ENCODE measurements around the gene RABGAP1.
A peak's percentile ranks its signal among the peaks of the same experiment; 100 is the strongest.

RABGAP1 gene

DNA sequence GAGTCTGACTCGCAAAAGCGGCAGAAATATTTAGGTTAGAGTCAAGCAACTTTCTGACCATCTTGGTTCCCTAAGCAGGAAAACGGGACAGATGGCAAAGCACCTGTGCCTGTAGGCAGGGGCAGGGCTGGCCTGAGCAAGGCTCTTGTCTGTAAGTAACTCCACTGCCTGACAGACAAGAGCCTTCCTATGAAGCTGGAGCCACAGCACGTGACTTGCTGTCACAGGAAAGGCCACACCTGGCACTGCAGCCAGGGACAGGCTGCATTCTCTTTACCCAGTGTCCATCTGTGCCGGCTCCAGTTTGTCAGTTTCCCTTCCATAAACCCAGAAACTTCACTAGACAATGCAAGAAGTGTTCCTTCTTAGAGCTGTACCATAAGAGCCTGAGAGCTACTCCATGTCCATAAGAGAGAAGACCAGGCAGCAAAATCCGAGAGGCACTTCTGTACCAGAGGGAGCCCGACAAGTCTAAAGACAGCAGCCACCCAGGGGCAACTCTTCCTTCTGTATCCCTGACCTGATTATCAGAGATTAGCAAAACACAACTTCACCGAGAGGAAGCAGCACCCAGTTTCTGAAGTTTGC is 170.7 kb downstream of the RABGAP1 start:
- no peak for DNase-seq (ENCODE audit: low read depth)

DNA sequence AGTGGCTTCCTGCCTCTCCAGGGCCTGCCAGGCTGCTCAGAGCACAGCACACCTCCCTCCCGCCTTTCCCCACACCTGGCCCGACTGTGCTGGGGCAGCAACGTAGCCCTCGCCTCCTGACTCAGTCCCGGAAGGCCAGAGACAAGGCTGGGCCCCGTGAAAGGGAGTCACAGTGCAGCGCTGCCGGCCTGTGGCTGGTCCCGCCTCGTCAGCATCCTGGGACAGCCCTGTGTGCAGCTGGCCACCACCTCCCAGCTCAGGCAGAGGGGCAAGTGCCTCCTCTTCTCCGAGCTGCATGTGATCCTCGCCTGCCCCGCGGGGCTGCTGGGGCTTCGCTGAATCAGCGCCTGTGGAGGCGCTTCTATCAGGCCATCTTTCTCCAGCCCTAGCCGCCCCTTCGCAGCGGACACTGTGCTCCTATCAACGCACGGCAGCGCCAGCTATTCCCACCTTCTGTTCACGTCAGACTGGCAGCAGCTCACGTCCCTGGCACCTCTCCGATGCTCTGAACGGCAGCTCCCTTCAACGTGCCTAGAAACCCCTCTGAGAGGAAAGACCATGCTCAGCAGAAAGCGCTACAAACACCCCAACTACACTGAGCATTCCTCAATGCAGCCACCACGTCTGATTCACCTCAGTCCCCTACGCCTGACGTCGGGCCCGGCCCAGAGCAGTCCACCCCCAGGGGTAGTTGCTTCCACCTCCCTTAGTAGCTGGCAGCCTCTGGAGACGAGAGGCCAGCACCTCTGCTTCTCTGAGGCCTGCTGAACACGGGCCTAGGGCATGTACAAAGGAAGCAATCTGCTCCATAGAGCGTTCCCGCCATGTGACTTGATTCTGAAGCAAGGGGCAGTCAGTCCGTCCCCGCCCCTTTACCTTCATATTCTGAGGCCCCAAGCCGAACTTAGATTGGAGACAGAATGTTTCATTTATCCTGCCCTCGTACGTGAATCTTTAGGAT is 171.5 kb downstream of the RABGAP1 start:
- DNase-seq (ENCODE audit: low read depth) = no peak

DNA sequence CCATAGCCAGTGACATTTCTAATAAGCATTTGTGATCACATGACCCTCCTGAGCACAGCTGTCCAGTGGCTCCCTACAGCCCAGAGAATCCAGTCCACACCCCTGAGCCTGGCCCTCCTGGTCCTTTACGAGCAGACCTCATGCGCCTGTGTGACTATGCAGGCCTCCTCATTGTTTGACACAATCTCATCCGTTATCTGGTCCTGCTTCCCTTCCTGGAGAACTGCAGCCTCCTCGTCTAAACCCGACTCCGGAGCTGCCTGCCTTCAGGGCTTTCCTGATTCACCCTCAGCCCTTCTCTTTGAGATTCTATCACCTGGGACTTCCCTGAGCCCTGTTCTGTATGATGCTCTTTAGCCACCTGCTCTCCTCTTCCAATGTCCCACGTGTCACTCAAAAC is 172.4 kb downstream of the RABGAP1 start:
- no peak for DNase-seq (ENCODE audit: low read depth)

DNA sequence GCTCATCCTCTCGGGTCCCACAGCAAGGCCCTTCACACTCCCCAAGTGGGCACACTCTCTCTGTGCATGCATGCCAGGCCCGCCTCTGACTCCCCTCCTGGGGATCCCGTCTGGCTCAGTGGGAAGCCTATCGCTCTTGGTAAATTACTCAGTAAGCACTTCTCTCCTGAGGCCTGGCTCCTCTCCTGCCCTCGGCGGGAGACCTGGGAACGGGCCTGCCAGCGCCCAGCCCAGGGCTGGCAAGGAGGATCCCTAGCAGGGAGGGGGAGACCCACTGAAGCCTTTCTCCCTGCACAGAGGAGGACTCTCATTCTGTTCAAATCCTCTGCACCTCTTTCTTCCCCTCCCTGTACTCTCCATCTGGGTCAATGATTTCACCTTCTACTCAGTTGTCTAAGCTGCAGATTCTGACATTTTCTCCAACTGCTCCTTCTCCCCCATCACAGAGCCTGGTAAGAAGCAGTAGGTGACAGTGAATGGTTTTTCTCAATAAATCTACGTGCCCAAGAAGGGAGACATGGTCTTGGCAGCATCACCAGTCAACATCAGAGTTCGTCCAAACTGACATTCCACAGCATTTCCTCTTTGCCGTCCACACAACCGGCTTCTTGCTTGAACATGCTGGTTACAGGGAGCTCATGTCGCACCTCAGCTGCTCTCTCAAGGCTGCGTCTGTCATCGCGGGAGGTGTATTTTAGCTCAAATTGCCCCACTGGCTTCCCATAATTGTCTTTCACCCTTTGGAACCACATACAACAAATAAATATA is 174.5 kb downstream of the RABGAP1 start:
- no peak for DNase-seq (ENCODE audit: low read depth)

DNA sequence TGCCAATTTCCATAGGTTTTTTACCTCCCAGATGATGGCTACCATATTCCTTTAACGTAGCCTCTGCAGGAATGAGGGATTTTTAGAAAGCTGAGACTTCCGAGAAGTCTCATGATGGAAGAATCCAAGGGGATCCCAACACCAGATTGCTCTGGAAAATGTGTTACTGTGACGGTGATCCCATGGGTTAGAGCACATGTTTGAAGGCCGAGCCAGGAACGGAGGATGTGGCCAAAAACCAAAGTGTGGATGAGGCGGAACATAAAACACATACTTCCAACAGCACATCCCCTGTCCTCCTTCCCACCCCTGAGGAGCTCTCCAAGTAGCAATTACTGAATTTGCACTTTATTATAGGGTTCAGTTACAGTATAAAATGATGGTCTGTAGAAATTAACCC is 175.2 kb downstream of the RABGAP1 start:
- DNase-seq (ENCODE audit: low read depth) = no peak

DNA sequence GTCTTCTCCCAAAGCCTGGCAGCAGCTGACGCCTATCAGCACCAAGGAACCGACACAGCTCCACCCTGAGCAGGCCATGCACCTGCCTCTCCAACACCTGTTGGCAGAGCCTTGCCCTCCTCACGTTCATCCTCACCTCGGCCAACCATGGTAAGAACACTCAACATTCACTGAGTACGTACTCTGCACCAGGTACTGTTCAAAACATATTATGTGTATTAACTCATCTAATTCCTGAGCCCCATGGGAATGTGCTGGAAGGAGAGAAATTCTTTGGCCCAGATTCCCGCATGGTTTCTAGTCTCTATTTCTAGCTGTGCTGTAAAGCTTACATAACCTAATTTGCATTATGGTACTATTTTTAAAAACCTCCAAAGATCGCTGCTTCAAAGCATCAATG is 178.7 kb downstream of the RABGAP1 start:
- no peak for DNase-seq (ENCODE audit: low read depth)

DNA sequence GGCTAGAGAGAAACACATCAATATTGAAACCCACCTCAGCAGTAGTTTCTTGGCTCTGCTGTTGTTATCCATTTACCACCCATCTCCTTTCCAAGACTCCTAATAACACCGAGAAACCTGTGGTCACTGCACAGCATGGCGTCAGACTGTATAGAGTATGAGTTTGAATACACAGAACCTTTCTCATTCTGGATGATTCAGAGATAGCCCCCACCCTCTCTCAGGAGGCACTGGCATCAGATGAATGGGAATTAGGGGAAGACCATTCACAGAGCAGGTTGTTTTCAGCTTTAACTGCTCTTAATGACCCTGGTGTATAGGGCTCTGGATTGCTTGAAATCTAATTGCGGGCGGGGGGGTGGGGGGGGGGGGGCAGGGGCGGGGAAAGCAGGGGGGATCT is 179.3 kb downstream of the RABGAP1 start:
- DNase-seq (ENCODE audit: low read depth) = no peak

DNA sequence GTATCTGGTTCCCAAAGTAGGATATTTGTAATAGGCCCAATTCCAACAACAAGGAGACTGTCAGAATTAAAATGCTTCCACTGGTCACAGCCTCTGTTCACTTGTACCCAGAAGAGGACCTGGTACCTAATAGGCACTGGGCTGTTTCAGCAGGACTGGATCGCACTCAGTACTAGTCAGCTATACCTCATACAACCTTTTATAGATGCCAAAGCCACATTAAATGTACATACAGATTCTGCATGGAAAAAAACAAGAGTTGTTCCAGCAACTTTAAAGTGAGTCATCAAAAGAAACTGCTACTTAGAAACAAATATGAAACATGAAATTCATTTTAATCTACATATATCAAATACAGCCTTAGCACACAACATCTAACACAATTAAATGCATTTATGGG is 180.1 kb downstream of the RABGAP1 start:
- no peak for DNase-seq (ENCODE audit: low read depth)

DNA sequence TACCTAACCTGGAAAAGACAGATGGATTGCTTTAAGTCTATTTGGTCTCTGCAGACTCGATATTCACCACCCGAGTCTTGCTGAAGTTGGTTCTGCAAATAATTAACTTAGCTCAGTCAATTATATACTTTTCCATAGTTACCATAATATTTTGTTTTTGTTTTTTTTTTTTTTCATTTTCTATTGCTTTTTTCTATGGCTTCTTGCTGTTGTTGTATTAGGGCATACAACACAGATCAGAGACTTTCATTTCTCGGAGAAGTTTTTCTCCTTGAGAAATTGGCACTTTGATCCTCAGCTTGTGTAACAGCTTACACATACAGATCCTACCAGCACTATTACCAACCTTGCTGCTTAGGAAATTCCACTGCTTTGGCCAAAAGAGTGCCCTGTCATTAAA is 180.6 kb downstream of the RABGAP1 start:
- DNase-seq (ENCODE audit: low read depth) = no peak

DNA sequence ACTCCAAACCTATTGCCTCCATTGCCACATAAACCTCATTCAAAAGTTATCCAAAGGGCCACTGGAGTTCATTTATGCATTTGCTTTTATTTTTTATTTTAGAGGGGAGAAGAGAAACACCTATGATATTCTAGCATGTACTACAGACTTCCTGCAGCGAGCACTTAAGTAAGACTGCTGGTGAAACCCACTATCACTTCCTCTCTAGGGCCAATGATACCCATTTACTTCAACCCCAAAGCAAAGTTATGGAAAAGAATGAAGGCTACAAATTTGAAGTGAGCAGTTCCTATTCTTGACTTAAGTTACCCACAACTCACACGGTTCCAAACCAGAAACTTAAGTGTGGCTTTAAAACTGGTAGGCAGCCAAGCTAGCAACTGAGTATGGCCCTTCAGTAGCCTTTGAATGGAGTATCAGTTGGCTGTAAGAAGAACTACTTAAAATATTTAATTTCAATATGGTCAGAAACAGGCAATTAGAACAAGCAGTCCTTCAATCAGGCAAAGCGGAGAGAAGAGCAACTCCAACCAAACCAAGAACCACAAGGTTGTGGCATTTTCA is 186.8 kb downstream of the RABGAP1 start:
- DNase-seq (ENCODE audit: low read depth) = no peak

DNA sequence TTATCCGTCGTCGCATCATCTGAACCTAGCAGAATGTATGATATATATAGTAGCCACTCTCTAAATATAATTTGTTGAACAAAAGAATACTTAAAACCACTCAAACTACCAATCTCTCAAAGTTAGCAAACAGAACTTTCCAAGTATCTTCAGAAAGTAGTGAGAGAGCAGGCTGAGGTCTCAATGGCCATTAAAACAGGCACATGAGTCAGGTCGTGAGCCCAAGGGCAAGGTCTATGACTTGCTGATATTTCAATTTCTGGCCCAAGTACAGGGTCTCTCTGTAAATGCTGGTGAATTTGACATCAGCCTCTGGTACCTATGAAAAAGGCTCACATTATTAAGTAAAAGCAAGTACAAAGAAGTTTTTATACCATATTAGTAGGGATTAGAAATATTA is 187.8 kb downstream of the RABGAP1 start:
- no peak for DNase-seq (ENCODE audit: low read depth)

DNA sequence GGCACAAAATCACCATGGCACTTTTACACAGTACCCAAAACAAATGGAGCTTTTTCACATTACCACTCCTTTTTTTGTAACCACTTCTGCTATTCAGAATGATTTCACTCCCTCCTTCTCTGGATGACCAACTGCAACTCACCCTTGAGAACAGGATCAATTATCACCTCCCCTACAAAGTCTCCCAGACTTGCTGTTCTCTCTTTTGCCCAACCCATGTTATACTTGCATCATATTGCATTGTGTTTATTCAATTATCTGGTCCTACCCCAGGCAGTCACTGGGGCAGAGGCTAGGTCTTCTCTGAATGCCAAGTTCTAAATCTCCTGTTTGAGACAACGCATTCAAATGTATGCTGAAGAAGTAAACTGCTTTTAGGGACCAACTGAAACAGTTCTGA is 188.6 kb downstream of the RABGAP1 start:
- no peak for DNase-seq (ENCODE audit: low read depth)

DNA sequence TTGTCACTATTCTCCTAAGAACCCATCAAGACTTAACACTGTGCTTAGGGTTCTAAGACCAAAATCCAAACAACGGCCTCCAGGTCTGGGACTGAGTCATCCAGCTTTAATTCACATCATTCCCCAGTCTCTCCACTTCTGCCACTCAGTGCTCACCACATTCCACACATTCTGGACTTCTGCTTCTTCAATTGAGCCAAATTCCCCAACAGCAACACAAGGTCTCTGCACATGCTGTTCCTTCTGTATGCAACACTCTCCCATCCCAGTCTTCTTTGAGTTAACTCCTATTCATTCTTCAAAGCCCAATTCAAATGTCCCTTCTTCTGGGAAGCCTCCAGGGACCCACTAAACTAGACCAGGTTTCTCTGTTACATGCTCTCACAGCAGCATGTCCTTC is 190.4 kb downstream of the RABGAP1 start:
- peak; percentile 24 for DNase-seq (ENCODE audit: low read depth)

DNA sequence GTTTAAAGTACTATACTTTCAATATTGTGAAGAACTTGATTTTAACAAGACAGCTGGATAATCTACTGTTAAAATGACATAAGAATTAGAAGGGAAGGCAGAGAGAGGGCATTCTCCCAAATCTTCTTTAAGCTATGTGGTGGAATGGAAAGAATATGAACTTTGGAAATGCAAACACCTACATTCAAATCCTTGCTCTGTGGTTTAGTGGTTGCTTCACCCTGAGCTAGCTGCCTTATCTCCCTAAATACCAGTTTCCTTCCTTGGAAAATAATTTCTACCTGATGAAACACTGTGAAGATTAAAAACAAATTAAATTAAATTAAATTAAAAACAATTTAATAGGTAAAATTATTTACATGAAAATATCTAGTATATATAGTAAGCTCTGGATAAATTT is 191.2 kb downstream of the RABGAP1 start:
- DNase-seq (ENCODE audit: low read depth) = no peak

DNA sequence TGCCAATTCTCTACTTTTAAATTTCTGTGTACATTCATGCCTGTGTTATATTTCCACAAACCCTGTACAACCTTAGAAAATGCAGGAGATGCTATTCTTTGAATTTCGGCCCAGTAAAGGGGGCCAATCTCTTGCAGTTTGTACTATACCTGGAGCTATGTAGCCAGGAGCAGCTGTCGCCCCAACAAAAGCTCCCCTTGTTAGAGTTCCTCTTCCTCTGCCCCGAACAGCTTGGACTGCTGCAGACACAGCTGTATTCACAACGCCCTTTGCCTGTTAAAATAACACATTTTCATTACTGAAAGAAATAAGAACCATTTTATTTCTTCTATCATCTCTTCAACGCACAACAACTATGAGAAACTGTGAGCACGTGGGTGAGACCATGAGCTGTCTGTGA is 191.9 kb downstream of the RABGAP1 start:
- no peak for DNase-seq (ENCODE audit: low read depth)

DNA sequence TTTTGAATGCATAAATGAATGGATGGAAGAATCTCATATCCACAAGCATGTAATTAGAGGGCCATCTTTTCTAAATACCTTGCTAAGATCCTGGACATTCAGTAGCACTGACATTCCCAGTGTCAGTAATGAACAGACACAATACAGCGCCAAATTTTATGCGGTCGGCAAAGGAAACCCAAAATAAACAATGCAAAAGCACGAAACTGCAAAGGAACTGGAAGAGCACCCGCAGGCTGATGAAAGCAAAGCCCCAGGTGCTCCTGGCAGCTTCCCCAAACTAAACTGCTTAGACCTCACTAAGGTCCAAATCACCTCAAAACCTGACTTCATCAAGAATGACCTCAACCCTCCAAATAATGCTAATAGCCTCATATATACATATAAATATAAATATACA is 194.6 kb downstream of the RABGAP1 start:
- no peak for DNase-seq (ENCODE audit: low read depth)

DNA sequence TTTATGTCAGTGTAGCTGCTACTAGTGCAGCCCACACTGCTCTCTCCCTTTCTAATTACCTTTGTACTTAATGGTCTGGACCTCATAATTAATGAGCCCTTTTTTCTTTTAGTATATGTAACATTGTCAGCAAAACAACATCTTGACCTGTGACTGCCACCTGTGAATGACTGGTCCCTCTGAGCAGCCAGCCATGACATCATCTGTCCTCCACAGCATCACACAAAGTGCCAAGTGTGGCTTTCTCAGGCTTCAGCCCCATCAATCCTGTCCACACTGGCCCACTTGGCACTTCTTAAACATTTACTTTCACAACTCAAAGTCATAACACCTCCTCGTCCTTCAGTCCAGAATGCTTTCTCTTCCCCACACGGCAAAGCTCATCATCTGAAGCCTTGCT is 197.3 kb downstream of the RABGAP1 start:
- DNase-seq (ENCODE audit: low read depth) = no peak

DNA sequence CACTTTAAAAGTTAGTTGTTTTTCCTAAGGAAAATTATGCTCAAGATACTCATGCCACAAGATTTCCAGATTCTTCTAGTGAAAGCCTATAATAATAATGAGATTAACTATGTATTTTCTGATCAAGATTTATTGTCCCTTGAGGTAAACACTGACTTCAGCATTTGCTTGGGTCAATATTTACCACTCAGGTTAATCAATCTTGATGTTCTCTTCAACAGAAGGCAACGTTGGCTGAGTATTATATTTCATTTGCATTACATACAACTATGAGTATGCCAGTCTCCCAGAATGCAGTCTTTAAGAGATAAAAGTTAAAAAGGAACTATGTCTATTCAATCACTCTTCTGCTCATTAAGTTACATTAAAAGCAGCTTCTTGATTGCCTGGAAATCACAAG is 208.2 kb downstream of the RABGAP1 start:
- DNase-seq (ENCODE audit: low read depth) = no peak

DNA sequence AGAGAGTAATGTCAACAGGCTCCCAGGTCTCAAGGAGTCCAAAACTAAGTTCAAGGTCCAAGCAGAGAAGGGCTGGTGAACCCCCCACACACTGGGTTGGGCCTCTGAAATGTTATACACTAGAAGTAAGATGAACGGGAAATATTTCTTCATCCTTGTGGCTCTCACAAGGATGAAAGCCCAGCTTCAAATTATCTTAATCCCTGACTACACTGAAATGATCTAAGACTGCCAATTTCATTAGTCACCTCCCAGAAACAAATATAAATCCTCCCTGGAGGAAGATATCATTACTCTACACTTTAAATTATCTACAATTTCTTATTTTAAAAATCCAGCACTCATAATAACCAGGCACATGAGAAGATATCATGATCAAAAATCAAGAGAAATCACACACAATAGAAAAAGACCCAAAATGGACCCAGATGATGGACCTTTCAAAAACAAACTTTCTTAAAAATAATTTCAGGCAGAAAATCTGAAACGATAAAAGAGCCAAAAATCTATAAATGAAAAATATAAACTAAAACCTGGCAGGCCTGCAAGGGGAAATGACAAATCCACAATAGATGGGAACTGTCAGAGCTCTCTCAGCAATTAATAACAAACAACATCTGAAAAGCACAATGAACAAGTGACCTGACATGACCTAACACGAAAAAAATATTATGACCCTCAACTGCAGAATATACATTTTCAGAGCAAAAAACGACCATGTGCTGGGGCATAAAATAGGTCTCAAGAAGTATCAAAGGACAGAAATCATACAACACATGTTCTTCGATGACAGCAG is 210.1 kb downstream of the RABGAP1 start:
- no peak for DNase-seq (ENCODE audit: low read depth)
